ENCODE results near the gene CDK4.

Gene CDK4

DNA sequence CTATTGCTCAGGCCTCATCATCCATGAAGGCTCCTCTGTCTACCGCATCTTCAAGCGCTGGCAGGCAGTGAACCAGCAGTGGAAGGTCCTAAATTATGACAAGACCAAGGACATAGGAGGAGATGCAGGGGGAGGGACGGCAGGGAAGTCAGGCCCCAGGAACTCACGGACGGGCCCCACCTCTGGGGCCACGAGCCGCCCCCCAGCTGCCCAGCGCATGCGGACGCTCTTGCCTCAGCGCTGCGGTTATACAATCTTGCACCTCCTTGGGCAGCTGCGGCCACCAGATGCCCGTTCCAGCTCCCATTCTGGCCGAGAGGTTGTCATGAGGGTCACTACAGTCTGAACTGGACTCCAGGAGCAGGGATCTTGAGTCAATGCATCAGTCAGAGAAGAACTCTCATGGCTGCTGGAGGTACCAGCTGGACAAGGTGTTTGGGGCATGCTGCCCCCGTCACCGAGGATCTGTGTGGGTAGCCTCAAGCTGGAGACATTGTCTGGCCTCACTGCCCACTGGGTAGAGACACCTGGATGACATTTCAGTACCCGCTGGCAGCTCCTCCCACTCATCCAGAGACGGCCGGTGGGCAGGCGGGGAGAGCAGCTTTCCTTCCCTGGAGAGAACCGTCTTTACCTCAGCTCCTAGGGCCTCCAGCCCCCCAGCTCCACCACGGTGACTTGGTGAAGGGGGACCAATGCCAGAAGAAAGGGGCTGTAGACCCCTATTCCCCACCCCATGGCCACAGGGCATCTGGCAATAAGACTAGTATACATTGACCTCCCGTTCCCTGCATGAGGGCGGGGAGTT is 6.6 kb upstream of the CDK4 start:
- no peaks in the 10 kb centered on the region for H3K9me3 ChIP-seq (replicated peaks; ENCODE audit: insufficient read depth, low read length)
- H3K4me2 ChIP-seq (ENCODE audit: low read depth, low read length) = no peak overlapping the region
- no peak overlapping the region for H2AFZ ChIP-seq (ENCODE audit: low read length)
- H3F3A ChIP-seq (ENCODE audit: insufficient read depth, low read length) = peaks cover 18% of the 10 kb centered on the region
- H3K9ac ChIP-seq (ENCODE audit: low read length) = no peak overlapping the region
- no peak for DNase-seq
- no peak overlapping the region for H3K27ac ChIP-seq (ENCODE audit: low read length)
- no peaks in the 10 kb centered on the region for H3K27me3 ChIP-seq (replicated peaks; ENCODE audit: insufficient read depth, low read length)
- TF ChIP-seq, protein P1, sequence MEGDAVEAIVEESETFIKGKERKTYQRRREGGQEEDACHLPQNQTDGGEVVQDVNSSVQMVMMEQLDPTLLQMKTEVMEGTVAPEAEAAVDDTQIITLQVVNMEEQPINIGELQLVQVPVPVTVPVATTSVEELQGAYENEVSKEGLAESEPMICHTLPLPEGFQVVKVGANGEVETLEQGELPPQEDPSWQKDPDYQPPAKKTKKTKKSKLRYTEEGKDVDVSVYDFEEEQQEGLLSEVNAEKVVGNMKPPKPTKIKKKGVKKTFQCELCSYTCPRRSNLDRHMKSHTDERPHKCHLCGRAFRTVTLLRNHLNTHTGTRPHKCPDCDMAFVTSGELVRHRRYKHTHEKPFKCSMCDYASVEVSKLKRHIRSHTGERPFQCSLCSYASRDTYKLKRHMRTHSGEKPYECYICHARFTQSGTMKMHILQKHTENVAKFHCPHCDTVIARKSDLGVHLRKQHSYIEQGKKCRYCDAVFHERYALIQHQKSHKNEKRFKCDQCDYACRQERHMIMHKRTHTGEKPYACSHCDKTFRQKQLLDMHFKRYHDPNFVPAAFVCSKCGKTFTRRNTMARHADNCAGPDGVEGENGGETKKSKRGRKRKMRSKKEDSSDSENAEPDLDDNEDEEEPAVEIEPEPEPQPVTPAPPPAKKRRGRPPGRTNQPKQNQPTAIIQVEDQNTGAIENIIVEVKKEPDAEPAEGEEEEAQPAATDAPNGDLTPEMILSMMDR (IDR thresholded peaks at IDR 0.05; ENCODE audit: low read length) = no peak
- TF ChIP-seq EZH2 (optimal IDR thresholded peaks at IDR 0.05; ENCODE audit: low read depth, low read length) (no peak), EZH2phosphoT487 (IDR thresholded peaks at IDR 0.05; ENCODE audit: low read length) (no peak)
- peaks cover 9% of the 10 kb centered on the region; the same call in 1 of the 2 replicates for H3K79me2 ChIP-seq (ENCODE audit: low read length)
- H4K20me1 ChIP-seq (ENCODE audit: insufficient read depth, low read length) = no peaks in the 10 kb centered on the region
- H3K4me1 ChIP-seq (ENCODE audit: low read length) = peaks cover 12% of the 10 kb centered on the region
- no peaks in the 10 kb centered on the region for H3K9me2 ChIP-seq (replicated peaks; ENCODE audit: insufficient read depth, low read length)
- H3K36me3 ChIP-seq (replicated peaks; ENCODE audit: insufficient read depth, low read length) = no peaks in the 10 kb centered on the region
- no peak overlapping the region for H3K4me3 ChIP-seq (ENCODE audit: low read length)

DNA sequence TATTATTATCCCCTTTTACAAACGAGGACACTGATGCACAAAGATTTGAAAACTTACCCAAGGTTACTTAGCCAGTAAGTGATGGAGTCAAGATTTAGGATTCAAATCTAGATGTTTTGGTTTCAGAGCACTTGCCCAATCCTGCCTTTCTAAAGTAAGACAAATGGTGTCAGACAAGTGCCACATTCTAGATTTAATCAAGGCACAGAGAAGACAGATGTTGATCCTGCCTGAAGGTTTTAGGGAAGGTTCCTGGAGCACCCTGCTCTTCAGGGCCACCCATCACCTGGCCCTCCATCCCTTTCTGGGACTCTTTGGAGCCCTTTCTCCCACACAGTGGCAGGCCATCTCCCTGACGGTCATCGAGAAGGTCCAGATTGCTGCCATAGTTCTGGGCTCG is 5.7 kb upstream of the CDK4 start:
- H3K27me3 ChIP-seq (replicated peaks; ENCODE audit: insufficient read depth, low read length) = no peaks in the 10 kb centered on the region

DNA sequence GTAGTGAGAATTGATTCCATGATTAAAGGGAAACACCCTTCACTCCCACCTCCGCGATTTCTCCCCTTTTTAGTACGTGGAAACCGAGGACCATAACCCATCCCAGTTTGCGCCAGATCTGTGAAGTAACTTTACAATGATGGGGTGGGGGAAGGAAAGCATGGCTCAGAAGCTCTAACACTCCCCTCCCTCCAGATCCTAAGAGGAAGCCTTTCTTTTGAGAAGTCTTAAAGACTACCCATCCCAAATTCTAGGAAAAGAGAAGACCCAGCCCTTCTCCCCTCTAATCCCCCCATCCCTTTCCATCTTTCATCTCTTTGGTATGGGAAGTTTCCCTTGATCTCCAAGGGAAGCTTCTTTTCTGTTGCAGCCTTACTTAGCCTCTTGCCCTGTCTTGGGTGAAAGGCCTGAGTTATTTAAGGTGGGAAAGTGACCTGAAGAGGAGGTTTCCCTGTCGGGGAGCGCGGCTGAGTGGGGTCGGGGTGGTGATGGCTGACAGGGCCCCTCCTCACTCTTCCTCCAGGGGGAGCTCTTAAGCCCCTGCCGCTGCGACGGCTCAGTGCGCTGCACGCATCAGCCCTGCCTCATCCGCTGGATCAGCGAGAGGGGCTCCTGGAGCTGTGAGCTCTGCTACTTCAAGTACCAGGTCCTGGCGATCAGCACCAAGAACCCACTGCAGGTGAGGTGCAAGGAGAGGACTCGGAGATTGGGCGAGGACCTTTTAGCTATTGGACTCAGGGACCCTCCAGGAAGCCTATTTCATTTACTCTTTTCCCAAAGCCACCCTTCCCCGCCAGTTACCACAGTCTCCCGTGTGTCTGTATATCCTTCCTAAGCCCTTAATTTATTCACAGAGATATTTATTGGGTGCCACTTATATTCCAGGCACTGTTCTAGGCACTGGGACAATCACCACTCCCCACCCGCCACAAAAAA is 4.6 kb upstream of the CDK4 start:
- Histone ChIP-seq H3K9ac (ENCODE audit: low read length) (peak overlapping the region; percentile 64; the same call in 1 of the 2 replicates), H3K9me3 (replicated peaks; ENCODE audit: insufficient read depth, low read length) (no peaks in the 10 kb centered on the region)

More for the DNA sequence above, 5.7 kb upstream of the CDK4 start:
- DNase-seq = no peak
- Histone ChIP-seq H3K4me1 (ENCODE audit: low read length) (peaks cover 22% of the 10 kb centered on the region), H3F3A (ENCODE audit: insufficient read depth, low read length) (peaks cover 22% of the 10 kb centered on the region), H3K4me2 (ENCODE audit: low read depth, low read length) (no peak overlapping the region), H4K20me1 (ENCODE audit: insufficient read depth, low read length) (no peaks in the 10 kb centered on the region), H3K9ac (ENCODE audit: low read length) (no peak overlapping the region), H3K9me2 (replicated peaks; ENCODE audit: insufficient read depth, low read length) (no peaks in the 10 kb centered on the region), H3K27ac (ENCODE audit: low read length) (no peak overlapping the region), H3K9me3 (replicated peaks; ENCODE audit: insufficient read depth, low read length) (no peaks in the 10 kb centered on the region), H3K4me3 (ENCODE audit: low read length) (no peak overlapping the region), H3K79me2 (ENCODE audit: low read length) (peaks cover 9% of the 10 kb centered on the region; the same call in 1 of the 2 replicates), H2AFZ (ENCODE audit: low read length) (no peak overlapping the region), H3K36me3 (replicated peaks; ENCODE audit: insufficient read depth, low read length) (no peaks in the 10 kb centered on the region)
- TF ChIP-seq, protein P1 (IDR thresholded peaks at IDR 0.05; ENCODE audit: low read length) = no peak

More for the DNA sequence above, 4.6 kb upstream of the CDK4 start:
- DNase-seq = peak; percentile 63
- peaks cover 24% of the 10 kb centered on the region for H3K4me1 ChIP-seq (ENCODE audit: low read length)
- TF ChIP-seq, protein P1 (IDR thresholded peaks at IDR 0.05; ENCODE audit: low read length) = peak; percentile 87
- TF ChIP-seq EZH2 (optimal IDR thresholded peaks at IDR 0.05; ENCODE audit: low read depth, low read length) = no peak
- H3K36me3 ChIP-seq (replicated peaks; ENCODE audit: insufficient read depth, low read length) = no peaks in the 10 kb centered on the region
- peaks cover 23% of the 10 kb centered on the region for H3F3A ChIP-seq (ENCODE audit: insufficient read depth, low read length)
- peaks cover 14% of the 10 kb centered on the region for H3K79me2 ChIP-seq (ENCODE audit: low read length)
- H2AFZ ChIP-seq (ENCODE audit: low read length) = peak overlapping the region; percentile 60; the same call in 1 of the 2 replicates
- peak overlapping the region; percentile 65; the same call in 1 of the 2 replicates for H3K27ac ChIP-seq (ENCODE audit: low read length)
- no peaks in the 10 kb centered on the region for H3K27me3 ChIP-seq (replicated peaks; ENCODE audit: insufficient read depth, low read length)
- no peaks in the 10 kb centered on the region for H4K20me1 ChIP-seq (ENCODE audit: insufficient read depth, low read length)
- H3K9me2 ChIP-seq (replicated peaks; ENCODE audit: insufficient read depth, low read length) = no peaks in the 10 kb centered on the region
- H3K4me3 ChIP-seq (ENCODE audit: low read length) = peak overlapping the region; percentile 73
- peak overlapping the region; percentile 96 for H3K4me2 ChIP-seq (ENCODE audit: low read depth, low read length)
